OCI-LY7 (cell line): ENCODE data around the gene DCTN3. TPM values are rescaled to one million over a fixed set of nuclear protein-coding genes. Genes with fewer than 3 reads are reported as not detected.

Experiments used
- BruUV-seq: library from RNA; stranded (reverse); fragments of 400-500 nt; replicated peaks from 2 replicates; lab custom pipeline; 2021; lab: Mats Ljungman, UMichigan
- CTCF ChIA-PET: fragments of 300-600 bp; sonication (Branson Sonifier 250); formaldehyde crosslinking; loops from one replicate; lab custom pipeline; 2022; ENCODE audit warnings: antibody characterized with exemption; ENCODE audit not compliant: unreplicated experiment; lab: Charles Lee
- POLR2A ChIA-PET: fragments of 300-600 bp; sonication (Branson Sonifier 250); formaldehyde crosslinking; loops from one replicate; lab custom pipeline; 2022; ENCODE audit warnings: antibody characterized with exemption; lab: Charles Lee
- DNase-seq: peaks from one replicate; pipeline ENCODE4 v3.0.0-alpha.2; 2015; ENCODE audit warnings: low spot score
- H2AFZ ChIP-seq: fragments of 200-600 bp; sonication (generic), shearing (Covaris generic); 2 replicates; pipeline ENCODE4 v1.6.1; 2014; ENCODE audit warnings: mild to moderate bottlenecking, antibody characterized with exemption, low read length, moderate library complexity
- H3K27ac ChIP-seq: fragments of 200-600 bp; sonication (generic); 2 replicates; pipeline ENCODE4 v1.5.1; 2014; ENCODE audit warnings: mixed run types, low read depth, mild to moderate bottlenecking, moderate library complexity, low read length, inconsistent platforms; ENCODE audit not compliant: poor library complexity, severe bottlenecking
- H3K36me3 ChIP-seq: fragments of 200-600 bp; sonication (generic); 2 replicates; pipeline ENCODE4 v1.6.1; 2014; ENCODE audit warnings: mild to moderate bottlenecking, antibody characterized with exemption, low read length, moderate library complexity, mixed read lengths; ENCODE audit not compliant: insufficient read depth
- H3K4me1 ChIP-seq: fragments of 200-600 bp; sonication (generic); 2 replicates; pipeline ENCODE4 v1.5.1; 2014; ENCODE audit warnings: mild to moderate bottlenecking, low read length; ENCODE audit not compliant: insufficient read depth, poor library complexity, severe bottlenecking
- H3K4me2 ChIP-seq: fragments of 200-600 bp; sonication (generic); 2 replicates; pipeline ENCODE4 v1.6.1; 2014; ENCODE audit warnings: mild to moderate bottlenecking, low read length
- H3K4me3 ChIP-seq: fragments of 200-600 bp; sonication (generic); 2 replicates; pipeline ENCODE4 v1.5.1; 2014; ENCODE audit warnings: mild to moderate bottlenecking, low read depth, low read length; ENCODE audit not compliant: poor library complexity, severe bottlenecking
- H3K79me2 ChIP-seq: fragments of 200-600 bp; sonication (generic); 2 replicates; pipeline ENCODE4 v1.6.1; 2016; ENCODE audit warnings: low read depth, mild to moderate bottlenecking, low read length, moderate library complexity, mixed read lengths; ENCODE audit not compliant: insufficient read depth
- H3K9me2 ChIP-seq: fragments of 200-600 bp; sonication (generic); 2 replicates; pipeline ENCODE4 v1.6.1; 2016; ENCODE audit warnings: mild to moderate bottlenecking, low read length, mixed read lengths; ENCODE audit not compliant: insufficient read depth
- H3K9me3 ChIP-seq: fragments of 200-600 bp; sonication (generic); 2 replicates; pipeline ENCODE4 v1.6.1; 2014; ENCODE audit warnings: mild to moderate bottlenecking, mixed run types, low read length, mixed read lengths
- H4K20me1 ChIP-seq: fragments of 200-600 bp; sonication (generic); 2 replicates; pipeline ENCODE4 v1.6.1; 2014; ENCODE audit warnings: mild to moderate bottlenecking, antibody characterized with exemption, low read length, moderate library complexity, mixed read lengths; ENCODE audit not compliant: insufficient read depth
- CTCF ChIP-seq: fragments of 200-600 bp; sonication (generic); conservative IDR thresholded peaks from 2 replicates; pipeline ENCODE4 v1.5.1; 2014; ENCODE audit warnings: mild to moderate bottlenecking, antibody characterized with exemption, low read length, moderate library complexity, mixed read lengths
- EZH2phosphoT487 ChIP-seq: fragments of 200-600 bp; sonication (generic); IDR thresholded peaks from 2 replicates; pipeline ENCODE4 v1.6.1; 2018; ENCODE audit warnings: low read depth, borderline replicate concordance, mild to moderate bottlenecking, mixed run types, antibody characterized with exemption, low read length, moderate library complexity, mixed read lengths
- intact Hi-C: fragments of 100-400 bp; cut with micrococcal nuclease; formaldehyde crosslinking; loops from one replicate; pipeline ENCODE4 v1.10.0; 2022; ENCODE audit not compliant: unreplicated experiment
- total RNA-seq, 2 experiments: library from RNA; depleted of rRNA in 1 of 2; stranded (reverse); fragments of >200 nt in 1 of 2; shearing (Covaris generic) in 1 of 2; gene quantifications; 2 replicates each; pipeline ENCODE4 v1.2.3, GENCODE V29; 2014 to 2022

Gene DCTN3
- total RNA-seq, 2 experiments from 2014 or later = 79.7 to 84.2 TPM

GRCh38 chr9:34628656-34629490 lies 8.6 kb upstream of the DCTN3 start, which contains the start of gene ARID3C:
TSS of gene ARID3C (minus strand) at chr9:34629066. CDS start at chr9:34628014, 1,052 bp downstream.
- ChIA-PET POLR2A (interaction anchor here (1.2 to 1.4 kb wide), 2 partner anchors 9 to 17 kb away, joined by 3 read pairs; partner anchors contain the start of genes DCTN3 and GALT), CTCF (no interaction called here)
- H3K79me2 ChIP-seq = no peaks in the 10 kb centered on the region
- no peak for DNase-seq
- no peak within 1 kb of the TSS for H2AFZ ChIP-seq
- BruUV-seq = no TSS peak
- H3K4me1 ChIP-seq = no peaks in the 10 kb centered on the region
- H3K4me2 ChIP-seq = no peak within 1 kb of the TSS
- H3K27ac ChIP-seq = no peak within 1 kb of the TSS
- intact Hi-C loops = no loop called here
- H3K36me3 ChIP-seq = no peaks in the 10 kb centered on the region
- no peaks in the 10 kb centered on the region for H3K9me3 ChIP-seq
- H3K9me2 ChIP-seq = no peaks in the 10 kb centered on the region
- H4K20me1 ChIP-seq = 0 out of 2 replicates have a peak, but pooled peaks cover 5% of the 10 kb centered on the region
- no peak within 1 kb of the TSS for H3K4me3 ChIP-seq
- TF ChIP-seq EZH2phosphoT487 (no peak), CTCF (no peak)

GRCh38 chr9:34627716-34628655 lies 7.7 kb upstream of the DCTN3 start:
- no peak overlapping the region for H2AFZ ChIP-seq
- H3K9me2 ChIP-seq = no peaks in the 10 kb centered on the region
- H3K27ac ChIP-seq = no peak overlapping the region
- TF ChIP-seq CTCF (no peak), EZH2phosphoT487 (no peak; the same call in 1 of the 2 replicates)
- ChIA-PET POLR2A (interaction anchor here (1.4 kb wide), 1 partner anchor 8 kb away, joined by 3 read pairs; the partner anchor contains the start of gene DCTN3), CTCF (no interaction called here)
- no peak overlapping the region for H3K4me3 ChIP-seq
- H3K4me1 ChIP-seq = no peaks in the 10 kb centered on the region
- intact Hi-C loops = no loop called here
- no peaks in the 10 kb centered on the region for H3K36me3 ChIP-seq
- no peak overlapping the region for H3K4me2 ChIP-seq
- no peaks in the 10 kb centered on the region for H3K79me2 ChIP-seq
- BruUV-seq = no TSS peak
- no peaks in the 10 kb centered on the region for H3K9me3 ChIP-seq
- 0 out of 2 replicates have a peak, but pooled peaks cover 5% of the 10 kb centered on the region for H4K20me1 ChIP-seq
- DNase-seq = no peak
